CD4-positive, alpha-beta memory T cell (primary cell): ENCODE data around the gene CTDSP2. TPM values are rescaled to one million over a fixed set of nuclear protein-coding genes. Genes with fewer than 3 reads are reported as not detected.
A peak's percentile ranks its signal among the peaks of the same experiment; 100 is the strongest.
"Not testable (repeated sequence)": the region's sequence is repeated elsewhere in the genome, so short reads cannot be mapped to it uniquely, and the experiment has no call there.

ENCODE experiments used
- CTCF ChIA-PET: fragments of 350-600 bp; sonication (Branson Sonifier 250); formaldehyde crosslinking; loops from one replicate; lab custom pipeline; 2021; ENCODE audit warnings: inconsistent platforms; ENCODE audit not compliant: partially characterized antibody; lab: Charles Lee
- POLR2A ChIA-PET: fragments of 350-600 bp; sonication (Branson Sonifier 250); formaldehyde crosslinking; loops from one replicate; lab custom pipeline; 2021; ENCODE audit not compliant: partially characterized antibody; lab: Charles Lee
- DNase-seq, 5 donors: peaks; one replicate each; pipeline versions ENCODE4 v3.0.0 to v3.0.0-alpha.2; 2020 to 2022; ENCODE audit warnings: mixed read lengths in 1 of 5
- H3K27ac ChIP-seq: one replicate; pipeline ENCODE4 v1.7.0; 2013; ENCODE audit warnings: low read depth, low read length
- H3K27me3 ChIP-seq: 2 replicates; pipeline ENCODE4 v1.7.0; 2013; ENCODE audit warnings: mild to moderate bottlenecking, low read length, moderate library complexity; ENCODE audit not compliant: insufficient read depth
- H3K36me3 ChIP-seq: 2 replicates; pipeline ENCODE4 v1.7.0; 2013; ENCODE audit warnings: mild to moderate bottlenecking, low read length, moderate library complexity; ENCODE audit not compliant: insufficient read depth
- H3K4me1 ChIP-seq: 2 replicates; pipeline ENCODE4 v1.7.0; 2013; ENCODE audit warnings: mild to moderate bottlenecking, low read length, moderate library complexity; ENCODE audit not compliant: insufficient read depth
- H3K4me3 ChIP-seq, 2 donors: one replicate each; pipeline ENCODE4 v1.7.0; 2013; ENCODE audit warnings: low read length in 2 of 2, mild to moderate bottlenecking in 1 of 2
- H3K9me3 ChIP-seq, 2 donors: one replicate each; pipeline ENCODE4 v1.7.0; 2013; ENCODE audit warnings: low read length in 2 of 2, control low read depth in 1 of 2; ENCODE audit not compliant: control insufficient read depth in 1 of 2
- H3K27ac Mint-ChIP-seq, 7 donors: one replicate each; pipeline ENCODE4 v1.8.0; 2020 to 2021; ENCODE audit warnings: mixed read lengths in 7 of 7, mild to moderate bottlenecking in 6 of 7, inconsistent platforms in 3 of 7, moderate library complexity in 3 of 7
- H3K27me3 Mint-ChIP-seq, 2 donors: one replicate each; pipeline ENCODE4 v1.8.0; 2020 to 2021; ENCODE audit warnings: mixed read lengths in 2 of 2
- H3K36me3 Mint-ChIP-seq, 2 donors: one replicate each; pipeline ENCODE4 v1.8.0; 2020 to 2021; ENCODE audit warnings: mixed read lengths in 2 of 2, inconsistent platforms in 1 of 2, mild to moderate bottlenecking in 1 of 2
- H3K4me1 Mint-ChIP-seq, 4 donors: one replicate each; pipeline ENCODE4 v1.8.0; 2020 to 2021; ENCODE audit warnings: mixed read lengths in 4 of 4, mild to moderate bottlenecking in 1 of 4
- H3K4me3 Mint-ChIP-seq, 8 donors: one replicate each; pipeline ENCODE4 v1.8.0; 2020 to 2021; ENCODE audit warnings: mixed read lengths in 8 of 8, mild to moderate bottlenecking in 7 of 8, moderate library complexity in 6 of 8, inconsistent platforms in 3 of 8
- H3K9me3 Mint-ChIP-seq, 8 donors: one replicate each; pipeline ENCODE4 v1.8.0; 2020 to 2021; ENCODE audit warnings: mixed read lengths in 8 of 8, mild to moderate bottlenecking in 5 of 8, inconsistent platforms in 3 of 8, moderate library complexity in 1 of 8
- intact Hi-C: fragments of 100-400 bp; cut with micrococcal nuclease; formaldehyde crosslinking; loops from one replicate; pipeline ENCODE4 v1.15.1; 2023
- polyA plus RNA-seq, 2 donors: library from polyadenylated mRNA; unstranded; fragments of 300-500 nt; fragmentation: Illumina TruSeq; gene quantifications; one replicate each; pipeline ENCODE4 v1.2.3, GENCODE V29; 2021
- total RNA-seq, 2 experiments: library from RNA; stranded (reverse); gene quantifications; one replicate each; pipeline ENCODE4 v1.2.3, GENCODE V29; 2021

The CTDSP2 gene
- total and polyA plus RNA-seq, 4 experiments from 2014 or later, result 57.7 to 285 (median 174) TPM

GRCh38 chr12:57817990-57818331 is 28.6 kb downstream of the CTDSP2 start:
- CTCF ChIA-PET, result interaction anchor here (0.6 to 3.9 kb wide), 8 partner anchors 11 to 119 kb away, joined by 3 to 18 read pairs (median 4); no protein-coding TSS in a partner anchor
- POLR2A ChIA-PET, result interaction anchor here (0.8 to 3.6 kb wide), 9 partner anchors 11 to 81 kb away, joined by 3 to 17 read pairs (median 5); partner anchors contain the start of genes CTDSP2 and TSFM

GRCh38 chr12:57817261-57817989 is 29.1 kb downstream of the CTDSP2 start:
- peaks cover 5 to 29% of the 10 kb centered on the region in 2 donors for H3K36me3 Mint-ChIP-seq
- H3K4me3 Mint-ChIP-seq, result no peak overlapping the region
- no peak for DNase-seq
- H3K4me1 Mint-ChIP-seq, result peaks cover 0 to 8% (median 4%) of the 10 kb centered on the region in 4 donors
- H3K9me3 ChIP-seq, result no peaks in the 10 kb centered on the region
- no peaks in the 10 kb centered on the region for H3K4me1 ChIP-seq
- ChIA-PET CTCF (interaction anchor here (1.0 to 3.9 kb wide), 7 partner anchors 10 to 87 kb away, joined by 3 to 18 read pairs (median 4); no protein-coding TSS in a partner anchor), POLR2A (interaction anchor here (0.8 to 3.6 kb wide), 9 partner anchors 10 to 82 kb away, joined by 3 to 17 read pairs (median 6); partner anchors contain the start of genes CTDSP2 and TSFM)
- intact Hi-C loops, result no loop called here
- H3K4me3 ChIP-seq, result no peak overlapping the region
- peak overlapping the region in 4 of 7 donors; percentile 30 to 59 (median 52) for H3K27ac Mint-ChIP-seq
- H3K27ac ChIP-seq, result no peak overlapping the region
- no peaks in the 10 kb centered on the region for H3K27me3 ChIP-seq
- peaks cover 12% of the 10 kb centered on the region for H3K36me3 ChIP-seq
- H3K27me3 Mint-ChIP-seq, result no peaks in the 10 kb centered on the region
- peaks cover 0 to 2% (median 0%) of the 10 kb centered on the region in 8 donors for H3K9me3 Mint-ChIP-seq

More at GRCh38 chr12:57817990-57818331, 28.6 kb downstream of the CTDSP2 start:
- H3K27me3 ChIP-seq, H3K4me1 ChIP-seq, H3K9me3 ChIP-seq, H3K9me3 Mint-ChIP-seq, H3K27ac ChIP-seq, intact Hi-C loops, DNase-seq, H3K4me1 Mint-ChIP-seq, H3K4me3 Mint-ChIP-seq, H3K4me3 ChIP-seq, H3K27me3 Mint-ChIP-seq: not testable (repeated sequence)
- Mint-ChIP-seq H3K36me3 (peaks cover 6 to 34% of the 10 kb centered on the region in 2 donors), H3K27ac (peak overlapping the region in 1 of 7 donors; percentile 52)
- H3K36me3 ChIP-seq, result peaks cover 17% of the 10 kb centered on the region

- Histone ChIP-seq H3K9me3 (no peaks in the 10 kb centered on the region), H3K4me3 (no peak overlapping the region), H3K27me3 (no peaks in the 10 kb centered on the region), H3K4me1 (no peaks in the 10 kb centered on the region), H3K27ac (no peak overlapping the region), H3K36me3 (peaks cover 6% of the 10 kb centered on the region)
- peaks cover 5 to 25% of the 10 kb centered on the region in 2 donors for H3K36me3 Mint-ChIP-seq
- ChIA-PET CTCF (interaction anchor here (1.1 to 3.9 kb wide), 5 partner anchors 14 to 82 kb away, joined by 3 to 18 read pairs (median 4); no protein-coding TSS in a partner anchor), POLR2A (interaction anchor here (0.8 to 3.6 kb wide), 5 partner anchors 13 to 82 kb away, joined by 3 to 17 read pairs (median 10); partner anchors contain the start of gene CTDSP2)
- H3K4me1 Mint-ChIP-seq, result peaks cover 0 to 8% (median 4%) of the 10 kb centered on the region in 4 donors
- H3K9me3 Mint-ChIP-seq, result peaks cover 0 to 2% (median 0%) of the 10 kb centered on the region in 8 donors
- DNase-seq, result no peak
- H3K4me3 Mint-ChIP-seq, result no peak overlapping the region
- H3K27ac Mint-ChIP-seq, result peak overlapping the region in 1 of 7 donors; percentile 6
- intact Hi-C loops, result no loop called here
- no peaks in the 10 kb centered on the region for H3K27me3 Mint-ChIP-seq
Observed at GRCh38 chr12:57816855-57817151, 29.7 kb downstream of the CTDSP2 start.

GRCh38 chr12:57816001-57816854 is 30.3 kb downstream of the CTDSP2 start:
- H3K27me3 ChIP-seq, result no peaks in the 10 kb centered on the region
- H3K4me1 ChIP-seq, result no peaks in the 10 kb centered on the region
- no peaks in the 10 kb centered on the region for H3K27me3 Mint-ChIP-seq
- DNase-seq, result no peak
- H3K36me3 ChIP-seq, result peaks cover under 1% of the 10 kb centered on the region
- no peaks in the 10 kb centered on the region for H3K9me3 ChIP-seq
- H3K27ac Mint-ChIP-seq, result peak overlapping the region in 3 of 7 donors; percentile 15 to 72 (median 41)
- no peak overlapping the region for H3K27ac ChIP-seq
- CTCF ChIA-PET, result interaction anchor here (1.1 to 3.9 kb wide), 6 partner anchors 13 to 82 kb away, joined by 3 to 18 read pairs (median 4); no protein-coding TSS in a partner anchor
- POLR2A ChIA-PET, result interaction anchor here (0.8 to 3.6 kb wide), 6 partner anchors 13 to 87 kb away, joined by 3 to 17 read pairs (median 5); partner anchors contain the start of gene CTDSP2
- peaks cover 7 to 22% of the 10 kb centered on the region in 2 donors for H3K36me3 Mint-ChIP-seq
- intact Hi-C loops, result no loop called here
- no peak overlapping the region for H3K4me3 ChIP-seq
- H3K9me3 Mint-ChIP-seq, result peaks cover 0 to 2% (median 0%) of the 10 kb centered on the region in 8 donors
- peaks cover 0 to 8% (median 5%) of the 10 kb centered on the region in 4 donors for H3K4me1 Mint-ChIP-seq
- no peak overlapping the region for H3K4me3 Mint-ChIP-seq

GRCh38 chr12:57815177-57816000 is 31.1 kb downstream of the CTDSP2 start:
- peaks cover 4 to 20% of the 10 kb centered on the region in 2 donors for H3K36me3 Mint-ChIP-seq
- intact Hi-C loops, result no loop called here
- ChIA-PET CTCF (interaction anchor here (1.4 to 3.9 kb wide), 4 partner anchors 12 to 83 kb away, joined by 3 to 18 read pairs (median 6); no protein-coding TSS in a partner anchor), POLR2A (interaction anchor here (1.3 to 2.3 kb wide), 3 partner anchors 27 to 88 kb away, joined by 3 to 6 read pairs (median 4); no protein-coding TSS in a partner anchor)
- DNase-seq, result no peak
- H3K27me3 Mint-ChIP-seq, result no peaks in the 10 kb centered on the region
- H3K4me3 Mint-ChIP-seq, result no peak overlapping the region
- H3K4me3 ChIP-seq, result no peak overlapping the region
- no peaks in the 10 kb centered on the region for H3K36me3 ChIP-seq
- H3K27ac Mint-ChIP-seq, result peak overlapping the region in 1 of 7 donors; percentile 41
- no peaks in the 10 kb centered on the region for H3K9me3 ChIP-seq
- H3K27ac ChIP-seq, result no peak overlapping the region
- no peaks in the 10 kb centered on the region for H3K4me1 ChIP-seq
- H3K27me3 ChIP-seq, result no peaks in the 10 kb centered on the region
- peaks cover 0 to 8% (median 5%) of the 10 kb centered on the region in 4 donors for H3K4me1 Mint-ChIP-seq
- peaks cover 0 to 2% (median 0%) of the 10 kb centered on the region in 8 donors for H3K9me3 Mint-ChIP-seq

GRCh38 chr12:57813971-57814772 is 32.4 kb downstream of the CTDSP2 start:
- Histone ChIP-seq H3K36me3 (no peaks in the 10 kb centered on the region), H3K27ac (no peak overlapping the region), H3K9me3 (no peaks in the 10 kb centered on the region), H3K27me3 (no peaks in the 10 kb centered on the region), H3K4me1 (no peaks in the 10 kb centered on the region), H3K4me3 (no peak overlapping the region)
- ChIA-PET POLR2A (no interaction called here), CTCF (interaction anchor here (2.1 to 2.2 kb wide), 2 partner anchors 11 to 91 kb away, joined by 7 to 14 read pairs; no protein-coding TSS in a partner anchor)
- peaks cover 4 to 20% of the 10 kb centered on the region in 2 donors for H3K36me3 Mint-ChIP-seq
- H3K4me1 Mint-ChIP-seq, result peaks cover 0 to 8% (median 5%) of the 10 kb centered on the region in 4 donors
- H3K4me3 Mint-ChIP-seq, result no peak overlapping the region
- DNase-seq, result no peak
- H3K27me3 Mint-ChIP-seq, result no peaks in the 10 kb centered on the region
- H3K27ac Mint-ChIP-seq, result peak overlapping the region in 1 of 7 donors; percentile 48
- intact Hi-C loops, result no loop called here
- H3K9me3 Mint-ChIP-seq, result peaks cover 0 to 2% (median 0%) of the 10 kb centered on the region in 8 donors
